Keratinocyte (primary cell): ENCODE measurements around the gene SLC2A4RG.

Experiments used
- CTCF ChIP-seq, 3 experiments: IDR thresholded peaks in 1 of 3; conservative IDR thresholded peaks in 1 of 3; optimal IDR thresholded peaks in 1 of 3; 2 replicates in 2 of 3; 3 replicates in 1 of 3; pipeline versions ENCODE3 to v1.5.1; 2011; ENCODE audit warnings: low read length in 3 of 3, mild to moderate bottlenecking in 3 of 3, moderate library complexity in 2 of 3, control low read depth in 1 of 3, inconsistent platforms in 1 of 3; ENCODE audit not compliant: insufficient read depth in 2 of 3; ENCODE audit errors: extremely low read depth in 1 of 3
- EZH2 ChIP-seq: IDR thresholded peaks from one replicate; pipeline ENCODE4 v1.6.1; 2012; ENCODE audit warnings: inconsistent platforms, mild to moderate bottlenecking, low read length, moderate library complexity

- TF ChIP-seq CTCF (optimal IDR thresholded peaks at IDR 0.05 in 1 of 3, IDR thresholded peaks at IDR 0.05 in 1 of 3, conservative IDR thresholded peaks at IDR 0.05 in 1 of 3; ENCODE audit: extremely low read depth in 1 of 3, insufficient read depth in 2 of 3, low read length in 3 of 3): no peak
- no peak for TF ChIP-seq EZH2
These were observed 46.1 kb downstream of the SLC2A4RG start for GRCh38 chr20:63785691-63786131.
